ENCODE data around the gene SCN7A. TPM values are rescaled to one million over a fixed set of nuclear protein-coding genes. Genes with fewer than 3 reads are reported as not detected.
"Not testable (repeated sequence)": the region's sequence is repeated elsewhere in the genome, so short reads cannot be mapped to it uniquely, and the experiment has no call there.

The SCN7A gene
- total RNA-seq, 1 donor from 2014 or later, result 3.3 TPM

DNA sequence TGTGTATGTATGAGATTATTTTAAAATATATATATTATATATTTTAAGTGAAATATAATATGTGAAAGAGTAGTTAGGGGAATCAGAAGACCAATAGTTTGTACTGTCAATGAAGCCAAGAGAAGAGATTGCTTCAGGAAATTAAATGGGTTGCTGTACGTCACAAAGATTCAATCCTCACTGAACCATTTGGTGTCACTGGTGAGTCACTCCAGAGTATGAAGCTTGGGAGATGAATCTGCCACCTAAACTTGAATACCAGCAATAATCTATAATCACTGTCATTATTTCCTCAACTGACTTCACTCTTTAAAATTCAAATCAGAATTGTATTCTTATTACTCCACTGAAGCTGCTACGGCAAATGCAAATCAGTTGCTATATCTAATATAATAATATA lies 76.4 kb downstream of the SCN7A start:
- Mint-ChIP-seq H3K27me3 (no peaks in the 10 kb centered on the region), H3K9me3 (ENCODE audit: low read depth) (no peaks in the 10 kb centered on the region), H3K36me3 (ENCODE audit: insufficient read depth) (no peaks in the 10 kb centered on the region), H3K4me1 (ENCODE audit: low read depth) (peaks cover 4% of the 10 kb centered on the region), H3K4me3 (ENCODE audit: low read depth) (no peak overlapping the region), H3K27ac (no peak overlapping the region)
- TF ChIP-seq, protein P1, sequence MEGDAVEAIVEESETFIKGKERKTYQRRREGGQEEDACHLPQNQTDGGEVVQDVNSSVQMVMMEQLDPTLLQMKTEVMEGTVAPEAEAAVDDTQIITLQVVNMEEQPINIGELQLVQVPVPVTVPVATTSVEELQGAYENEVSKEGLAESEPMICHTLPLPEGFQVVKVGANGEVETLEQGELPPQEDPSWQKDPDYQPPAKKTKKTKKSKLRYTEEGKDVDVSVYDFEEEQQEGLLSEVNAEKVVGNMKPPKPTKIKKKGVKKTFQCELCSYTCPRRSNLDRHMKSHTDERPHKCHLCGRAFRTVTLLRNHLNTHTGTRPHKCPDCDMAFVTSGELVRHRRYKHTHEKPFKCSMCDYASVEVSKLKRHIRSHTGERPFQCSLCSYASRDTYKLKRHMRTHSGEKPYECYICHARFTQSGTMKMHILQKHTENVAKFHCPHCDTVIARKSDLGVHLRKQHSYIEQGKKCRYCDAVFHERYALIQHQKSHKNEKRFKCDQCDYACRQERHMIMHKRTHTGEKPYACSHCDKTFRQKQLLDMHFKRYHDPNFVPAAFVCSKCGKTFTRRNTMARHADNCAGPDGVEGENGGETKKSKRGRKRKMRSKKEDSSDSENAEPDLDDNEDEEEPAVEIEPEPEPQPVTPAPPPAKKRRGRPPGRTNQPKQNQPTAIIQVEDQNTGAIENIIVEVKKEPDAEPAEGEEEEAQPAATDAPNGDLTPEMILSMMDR (IDR thresholded peaks at IDR 0.05; ENCODE audit: unreplicated experiment), result no peak
- no peak for DNase-seq (ENCODE audit: low spot score, unreplicated experiment)

DNA sequence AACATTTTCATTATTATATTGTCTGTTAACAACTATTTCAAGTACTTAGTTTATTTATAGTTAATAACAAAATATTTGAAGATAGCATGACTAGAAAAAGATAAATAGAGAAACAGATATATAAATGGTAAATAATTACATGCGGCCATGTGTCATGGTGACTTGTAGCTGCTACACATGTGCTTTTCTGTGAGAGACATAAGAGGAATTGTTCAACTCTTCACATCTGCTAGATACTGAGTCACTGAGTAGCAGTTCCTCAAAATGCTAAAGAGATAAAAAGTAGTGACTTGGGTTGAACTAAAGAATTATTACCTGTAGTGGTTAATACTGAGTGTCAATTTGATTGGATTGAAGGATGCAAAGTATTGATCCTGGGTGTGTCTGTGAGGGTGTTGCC lies 80.8 kb downstream of the SCN7A start:
- H3K9me3 Mint-ChIP-seq (ENCODE audit: low read depth), result no peaks in the 10 kb centered on the region
- TF ChIP-seq, protein P1 (IDR thresholded peaks at IDR 0.05; ENCODE audit: unreplicated experiment), result no peak
- peaks cover 4% of the 10 kb centered on the region for H3K4me1 Mint-ChIP-seq (ENCODE audit: low read depth)
- no peak overlapping the region for H3K4me3 Mint-ChIP-seq (ENCODE audit: low read depth)
- H3K36me3 Mint-ChIP-seq (ENCODE audit: insufficient read depth), result no peaks in the 10 kb centered on the region
- DNase-seq (ENCODE audit: low spot score, unreplicated experiment), result no peak
- no peak overlapping the region for H3K27ac Mint-ChIP-seq
- H3K27me3 Mint-ChIP-seq, result no peaks in the 10 kb centered on the region

DNA sequence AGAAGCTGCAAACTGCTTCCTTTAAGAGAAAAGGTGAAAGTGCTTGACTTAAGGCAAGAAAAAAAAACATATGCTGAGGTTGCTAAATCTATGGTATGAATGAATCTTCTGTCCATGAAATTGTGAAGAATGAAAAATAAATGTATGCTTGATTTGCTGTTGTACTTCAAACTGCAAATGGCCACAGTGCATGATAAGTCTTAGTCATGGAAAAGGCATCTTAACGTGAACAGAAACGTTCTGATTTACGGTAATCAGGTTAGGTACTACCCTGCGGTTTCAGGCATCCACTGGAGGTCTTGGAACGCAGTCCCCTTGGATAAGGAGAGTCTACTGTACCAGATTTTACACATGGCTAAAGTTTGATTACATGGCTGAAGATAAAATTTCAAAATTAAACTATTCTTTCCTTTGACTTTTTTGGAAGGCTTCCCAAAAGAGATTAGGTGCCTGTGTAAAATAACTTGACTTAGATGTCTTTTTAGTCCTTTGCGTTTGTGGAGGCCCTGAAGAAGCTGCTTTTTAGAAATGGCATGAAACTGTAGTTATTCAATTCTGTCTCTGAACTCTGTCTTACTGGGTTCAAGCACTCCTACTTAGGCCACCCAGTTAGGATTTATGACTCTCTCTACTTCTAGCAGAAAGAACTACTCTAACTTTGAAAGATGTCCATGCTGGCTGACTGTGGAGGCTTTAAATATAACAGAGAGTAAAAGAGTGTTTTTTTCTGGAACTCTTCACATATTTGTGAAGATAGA lies 82.4 kb downstream of the SCN7A start:
- Mint-ChIP-seq H3K27me3 (no peaks in the 10 kb centered on the region), H3K27ac (no peak overlapping the region)

DNA sequence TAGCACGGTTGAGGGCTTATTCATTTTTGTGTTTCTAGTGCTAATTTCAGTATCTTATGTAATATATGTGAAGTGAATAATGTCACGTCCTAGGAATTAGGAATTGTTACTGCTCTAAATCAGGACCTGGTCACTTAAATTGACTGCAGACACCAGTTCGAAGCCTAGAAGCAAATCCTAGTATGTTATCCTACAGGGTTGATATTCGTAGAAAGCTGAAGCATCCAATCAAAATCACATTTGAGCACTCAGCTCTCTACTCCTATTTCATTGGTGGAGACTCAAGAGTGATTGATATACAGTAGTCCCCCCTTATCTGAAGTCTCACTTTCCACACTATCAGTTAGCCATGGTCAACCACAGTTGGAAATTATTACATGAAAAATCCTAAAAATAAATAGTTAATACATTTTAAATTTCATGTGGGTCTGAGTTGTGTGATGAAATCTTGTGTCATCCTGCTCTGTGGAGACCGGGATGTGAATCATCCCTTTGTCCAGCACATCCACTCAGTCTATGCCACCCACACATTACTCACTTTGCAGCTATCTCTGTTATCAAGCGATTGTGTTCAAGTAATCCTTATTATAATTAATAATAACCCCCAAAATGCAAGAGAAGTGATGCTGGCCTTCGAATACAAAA lies 83.1 kb downstream of the SCN7A start:
- no peaks in the 10 kb centered on the region for H3K36me3 Mint-ChIP-seq (ENCODE audit: insufficient read depth)
- peaks cover 4% of the 10 kb centered on the region for H3K4me1 Mint-ChIP-seq (ENCODE audit: low read depth)
- no peaks in the 10 kb centered on the region for H3K27me3 Mint-ChIP-seq
- H3K9me3 Mint-ChIP-seq (ENCODE audit: low read depth), result no peaks in the 10 kb centered on the region
- DNase-seq (ENCODE audit: low spot score, unreplicated experiment), result no peak
- H3K27ac Mint-ChIP-seq, result no peak overlapping the region
- H3K4me3 Mint-ChIP-seq (ENCODE audit: low read depth), result no peak overlapping the region
- TF ChIP-seq, protein P1 (IDR thresholded peaks at IDR 0.05; ENCODE audit: unreplicated experiment), result no peak

More for the DNA sequence above, 82.4 kb downstream of the SCN7A start:
- no peaks in the 10 kb centered on the region for H3K36me3 Mint-ChIP-seq (ENCODE audit: insufficient read depth)
- peaks cover 4% of the 10 kb centered on the region for H3K4me1 Mint-ChIP-seq (ENCODE audit: low read depth)
- H3K9me3 Mint-ChIP-seq (ENCODE audit: low read depth), result no peaks in the 10 kb centered on the region
- no peak overlapping the region for H3K4me3 Mint-ChIP-seq (ENCODE audit: low read depth)
- DNase-seq (ENCODE audit: low spot score, unreplicated experiment), result no peak
- TF ChIP-seq, protein P1 (IDR thresholded peaks at IDR 0.05; ENCODE audit: unreplicated experiment), result no peak

DNA sequence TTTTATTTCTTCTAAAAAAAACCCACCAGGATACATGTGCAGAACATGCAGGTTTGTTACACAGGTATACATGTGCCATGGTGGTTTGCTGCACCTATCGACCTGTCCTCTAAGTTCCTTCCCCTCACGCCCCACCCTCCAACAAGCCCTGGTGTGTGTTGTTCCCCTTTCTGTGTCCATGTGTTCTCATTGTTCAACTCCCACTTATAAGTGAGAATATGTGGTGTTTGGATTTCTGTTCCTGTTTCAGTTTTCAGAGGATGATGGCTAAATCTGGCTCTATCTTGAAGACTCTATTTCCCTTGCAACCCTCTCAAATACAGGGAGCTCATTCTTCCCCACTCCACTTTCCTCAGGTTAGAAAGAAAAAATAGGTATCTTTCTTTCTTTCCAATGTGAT lies 86.3 kb downstream of the SCN7A start:
- H3K36me3 Mint-ChIP-seq (ENCODE audit: insufficient read depth); H3K27me3 Mint-ChIP-seq; H3K4me1 Mint-ChIP-seq (ENCODE audit: low read depth); H3K9me3 Mint-ChIP-seq (ENCODE audit: low read depth); H3K4me3 Mint-ChIP-seq (ENCODE audit: low read depth); DNase-seq (ENCODE audit: low spot score, unreplicated experiment): not testable (repeated sequence)
- H3K27ac Mint-ChIP-seq, result peak overlapping the region; percentile 62

DNA sequence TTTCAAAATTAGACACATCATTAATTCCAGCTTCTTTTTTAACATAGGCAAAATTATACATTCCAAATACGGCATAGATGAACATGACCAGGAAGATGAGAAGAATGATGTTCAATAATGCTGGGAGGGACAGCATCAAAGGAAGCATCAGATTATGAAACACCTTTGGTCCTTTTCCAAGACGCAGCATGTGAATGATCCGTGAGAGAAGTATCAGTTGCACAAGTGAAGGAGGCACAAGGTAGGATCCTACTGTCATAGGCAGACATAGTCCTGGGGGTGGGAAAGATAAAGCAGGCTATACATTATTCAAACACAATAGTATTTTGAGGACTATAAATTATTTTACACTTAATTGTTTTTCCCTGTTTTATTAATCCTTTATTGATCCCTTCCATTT lies 87.7 kb downstream of the SCN7A start:
- Mint-ChIP-seq H3K9me3 (ENCODE audit: low read depth) (no peaks in the 10 kb centered on the region), H3K4me1 (ENCODE audit: low read depth) (peaks cover 1% of the 10 kb centered on the region), H3K36me3 (ENCODE audit: insufficient read depth) (no peaks in the 10 kb centered on the region), H3K4me3 (ENCODE audit: low read depth) (no peak overlapping the region), H3K27me3 (no peaks in the 10 kb centered on the region), H3K27ac (no peak overlapping the region)
- no peak for DNase-seq (ENCODE audit: low spot score, unreplicated experiment)
- TF ChIP-seq, protein P1 (IDR thresholded peaks at IDR 0.05; ENCODE audit: unreplicated experiment), result no peak
